ENCODE results near the gene LIX1L. TPM values are rescaled to one million over a fixed set of nuclear protein-coding genes. Genes with fewer than 3 reads are reported as not detected.

The LIX1L gene
- total and polyA plus RNA-seq, 2 of the 13 experiments (the other 11 are each of a cell fraction or from before 2014, with no cell fraction given): 8.1 to 24.9 TPM

GRCh38 chr1:145977486-145978470 lies 20.0 kb upstream of the LIX1L start (continued):
- no peak for TF ChIP-seq SOX13 (IDR thresholded peaks at IDR 0.05)
- peak in 1 of 2 experiments; percentile 12; a peak in 1 of 4 replicates for TF ChIP-seq SOX13 (CRISPR knock-in tag; conservative IDR thresholded peaks at IDR 0.05 in 1 of 2, IDR thresholded peaks at IDR 0.05 in 1 of 2)
- 0 out of 2 replicates have a peak, but pooled peaks have one; percentile 12 for TF ChIP-seq HNF4A (CRISPR knock-in tag; IDR thresholded peaks at IDR 0.05)
- TF ChIP-seq KDM3A (CRISPR knock-in tag; IDR thresholded peaks at IDR 0.05; ENCODE audit: low read depth): no peak
- TF ChIP-seq ZNF326 (CRISPR knock-in tag; IDR thresholded peaks at IDR 0.05; ENCODE audit: borderline replicate concordance): no peak
- peak; percentile 42; the same call in 1 of the 2 replicates for TF ChIP-seq ZGPAT (CRISPR knock-in tag; IDR thresholded peaks at IDR 0.05)
- no peak for TF ChIP-seq TBL1XR1 (IDR thresholded peaks at IDR 0.05; ENCODE audit: borderline replicate concordance, low read length, partially characterized antibody)
- TF ChIP-seq RXRB (CRISPR knock-in tag; IDR thresholded peaks at IDR 0.05; ENCODE audit: borderline replicate concordance): 0 out of 2 replicates have a peak, but pooled peaks have one; percentile 34
- peak; percentile 40; the same call in 1 of the 2 replicates for TF ChIP-seq ERF (CRISPR knock-in tag; IDR thresholded peaks at IDR 0.05)
- TF ChIP-seq ARHGAP35 (CRISPR knock-in tag; IDR thresholded peaks at IDR 0.05; ENCODE audit: borderline replicate concordance): no peak
- no peak for TF ChIP-seq LCORL (IDR thresholded peaks at IDR 0.05)
- TF ChIP-seq LCORL (CRISPR knock-in tag; IDR thresholded peaks at IDR 0.05): 0 out of 2 replicates have a peak, but pooled peaks have one; percentile 1
- no peak for TF ChIP-seq ZNF451 (CRISPR knock-in tag; IDR thresholded peaks at IDR 0.05)
- 0 out of 2 replicates have a peak, but pooled peaks have one; percentile 30 for TF ChIP-seq PPARG (CRISPR knock-in tag; conservative IDR thresholded peaks at IDR 0.05)
- TF ChIP-seq ZNF557 (CRISPR knock-in tag; IDR thresholded peaks at IDR 0.05): no peak
- TF ChIP-seq, protein P1, sequence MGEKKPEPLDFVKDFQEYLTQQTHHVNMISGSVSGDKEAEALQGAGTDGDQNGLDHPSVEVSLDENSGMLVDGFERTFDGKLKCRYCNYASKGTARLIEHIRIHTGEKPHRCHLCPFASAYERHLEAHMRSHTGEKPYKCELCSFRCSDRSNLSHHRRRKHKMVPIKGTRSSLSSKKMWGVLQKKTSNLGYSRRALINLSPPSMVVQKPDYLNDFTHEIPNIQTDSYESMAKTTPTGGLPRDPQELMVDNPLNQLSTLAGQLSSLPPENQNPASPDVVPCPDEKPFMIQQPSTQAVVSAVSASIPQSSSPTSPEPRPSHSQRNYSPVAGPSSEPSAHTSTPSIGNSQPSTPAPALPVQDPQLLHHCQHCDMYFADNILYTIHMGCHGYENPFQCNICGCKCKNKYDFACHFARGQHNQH (CRISPR knock-in tag; IDR thresholded peaks at IDR 0.05): 0 out of 2 replicates have a peak, but pooled peaks have one; percentile 23
- TF ChIP-seq EP300 (IDR thresholded peaks at IDR 0.05; ENCODE audit: low read depth in 2 of 2, low read length in 2 of 2): no peak
- no peak for TF ChIP-seq EP300 (CRISPR knock-in tag; IDR thresholded peaks at IDR 0.05; ENCODE audit: borderline replicate concordance)
- no peak for TF ChIP-seq PTBP1 (IDR thresholded peaks at IDR 0.05; ENCODE audit: low read depth, low read length, poor library complexity, severe bottlenecking)
- TF ChIP-seq, protein P2, sequence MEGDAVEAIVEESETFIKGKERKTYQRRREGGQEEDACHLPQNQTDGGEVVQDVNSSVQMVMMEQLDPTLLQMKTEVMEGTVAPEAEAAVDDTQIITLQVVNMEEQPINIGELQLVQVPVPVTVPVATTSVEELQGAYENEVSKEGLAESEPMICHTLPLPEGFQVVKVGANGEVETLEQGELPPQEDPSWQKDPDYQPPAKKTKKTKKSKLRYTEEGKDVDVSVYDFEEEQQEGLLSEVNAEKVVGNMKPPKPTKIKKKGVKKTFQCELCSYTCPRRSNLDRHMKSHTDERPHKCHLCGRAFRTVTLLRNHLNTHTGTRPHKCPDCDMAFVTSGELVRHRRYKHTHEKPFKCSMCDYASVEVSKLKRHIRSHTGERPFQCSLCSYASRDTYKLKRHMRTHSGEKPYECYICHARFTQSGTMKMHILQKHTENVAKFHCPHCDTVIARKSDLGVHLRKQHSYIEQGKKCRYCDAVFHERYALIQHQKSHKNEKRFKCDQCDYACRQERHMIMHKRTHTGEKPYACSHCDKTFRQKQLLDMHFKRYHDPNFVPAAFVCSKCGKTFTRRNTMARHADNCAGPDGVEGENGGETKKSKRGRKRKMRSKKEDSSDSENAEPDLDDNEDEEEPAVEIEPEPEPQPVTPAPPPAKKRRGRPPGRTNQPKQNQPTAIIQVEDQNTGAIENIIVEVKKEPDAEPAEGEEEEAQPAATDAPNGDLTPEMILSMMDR (CRISPR knock-in tag; IDR thresholded peaks at IDR 0.05): peak; percentile 93
- TF ChIP-seq YEATS2 (CRISPR knock-in tag; IDR thresholded peaks at IDR 0.05; ENCODE audit: borderline replicate concordance): peak; percentile 33; the same call in 1 of the 2 replicates
- TF ChIP-seq IKZF1 (IDR thresholded peaks at IDR 0.05): no peak
- TF ChIP-seq SMC3 (IDR thresholded peaks at IDR 0.05; ENCODE audit: low read length): peak; percentile 94
- no peak for TF ChIP-seq ZNF264 (CRISPR knock-in tag; IDR thresholded peaks at IDR 0.05)
- no peak for TF ChIP-seq MEIS2 (CRISPR knock-in tag; IDR thresholded peaks at IDR 0.05)
- TF ChIP-seq PRPF4 (IDR thresholded peaks at IDR 0.05; ENCODE audit: low read depth, low read length, poor library complexity, severe bottlenecking): no peak
- no peak for TF ChIP-seq TBP (CRISPR knock-in tag; IDR thresholded peaks at IDR 0.05)

Data from HepG2 (cell line).